Kidney epithelial cell (primary cell): ENCODE results near the gene KSR1. TPM values are rescaled to one million over a fixed set of nuclear protein-coding genes. Genes with fewer than 3 reads are reported as not detected.

ENCODE experiments used
- DNase-seq: peaks from one replicate; pipeline ENCODE4 v3.0.0-alpha.2; 2010; ENCODE audit warnings: low read depth
- H3K27me3 ChIP-seq: 2 replicates; pipeline ENCODE4 v1.6.0; 2011; ENCODE audit warnings: low read length; ENCODE audit not compliant: control insufficient read depth, insufficient read depth
- H3K36me3 ChIP-seq: 2 replicates; pipeline ENCODE4 v1.5.1; 2011; ENCODE audit warnings: low read length; ENCODE audit not compliant: control insufficient read depth, insufficient read depth
- H3K4me3 ChIP-seq: 2 replicates; pipeline ENCODE4 v1.5.1; 2011; ENCODE audit warnings: low read depth, mild to moderate bottlenecking, control low read depth, low read length
- CTCF ChIP-seq: IDR thresholded peaks from 2 replicates; pipeline ENCODE4 v1.5.1; 2011; ENCODE audit warnings: mild to moderate bottlenecking, moderate library complexity, low read length, control low read depth, inconsistent platforms; ENCODE audit not compliant: insufficient read depth, poor library complexity, severe bottlenecking
- total RNA-seq: library from RNA; depleted of rRNA; stranded (reverse); fragments of >200 nt; gene quantifications from 2 replicates; pipeline ENCODE4 v1.2.3, GENCODE V29; 2015

The KSR1 gene
- total RNA-seq, 1 donor from 2014 or later: 11.2 TPM

DNA sequence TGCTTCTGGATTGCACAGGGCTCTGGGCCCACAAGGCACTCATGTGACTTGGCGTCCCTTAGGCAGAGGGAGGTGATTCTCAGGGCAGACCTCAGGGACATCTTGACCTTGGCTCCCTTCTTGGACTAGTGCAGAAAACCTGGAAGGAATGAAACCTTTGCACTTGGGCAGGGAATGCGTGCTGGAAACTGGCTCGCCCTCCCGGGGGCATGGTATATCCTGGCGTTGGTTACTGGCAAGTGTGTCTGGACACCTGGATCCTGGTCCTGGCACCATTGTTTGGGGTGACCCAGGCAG lies 111.3 kb downstream of the KSR1 start:
- TF ChIP-seq CTCF: no peak
- DNase-seq: no peak
- Histone ChIP-seq H3K27me3 (no peaks in the 10 kb centered on the region), H3K4me3 (no peak overlapping the region), H3K36me3 (no peaks in the 10 kb centered on the region)

GRCh38 chr17:27568216-27568615 lies 112.0 kb downstream of the KSR1 start:
- H3K4me3 ChIP-seq: no peak overlapping the region
- no peaks in the 10 kb centered on the region for H3K27me3 ChIP-seq
- H3K36me3 ChIP-seq: no peaks in the 10 kb centered on the region
- DNase-seq: no peak
- no peak for TF ChIP-seq CTCF

- TF ChIP-seq CTCF: no peak
- no peaks in the 10 kb centered on the region for H3K36me3 ChIP-seq
- DNase-seq: no peak
- no peak overlapping the region for H3K4me3 ChIP-seq
- H3K27me3 ChIP-seq: no peaks in the 10 kb centered on the region
These were observed 112.6 kb downstream of the KSR1 start for GRCh38 chr17:27568811-27569210.

GRCh38 chr17:27569257-27569722 lies 113.0 kb downstream of the KSR1 start:
- DNase-seq: no peak
- TF ChIP-seq CTCF: peak; percentile 72

DNA sequence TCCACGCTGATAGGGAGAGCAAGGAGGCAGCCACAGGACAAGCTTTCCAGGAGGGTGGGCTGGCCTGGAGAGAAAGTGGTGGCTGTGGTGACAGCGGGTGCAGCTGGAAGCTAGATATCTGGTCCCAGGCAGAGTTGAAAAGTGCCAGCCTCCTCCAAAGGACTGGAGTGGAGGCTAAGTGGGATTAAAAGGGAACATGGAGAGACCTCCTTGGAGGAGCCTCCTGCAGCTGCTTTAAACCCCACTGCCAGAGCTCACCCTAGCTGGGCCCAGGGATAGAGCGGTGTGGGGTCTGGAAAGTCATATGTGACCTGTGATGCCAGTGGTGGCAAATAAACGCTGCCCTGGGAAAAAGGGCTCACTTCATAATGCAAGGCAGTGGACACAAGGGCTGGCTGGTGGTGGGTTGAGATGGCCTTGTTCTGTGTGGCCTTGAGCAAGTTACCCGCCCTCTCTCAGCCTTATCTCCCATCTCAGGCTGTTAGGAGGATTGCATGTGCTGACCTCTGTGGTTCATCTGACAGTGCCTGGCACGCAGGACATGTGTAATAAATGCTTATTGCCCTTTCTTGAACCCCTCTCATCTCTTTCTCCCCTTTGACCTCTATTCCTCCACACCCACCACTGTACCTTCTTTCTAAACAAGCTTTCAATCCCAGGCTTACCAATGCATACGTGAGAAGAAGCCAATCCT lies 113.8 kb downstream of the KSR1 start:
- Histone ChIP-seq H3K27me3 (no peaks in the 10 kb centered on the region), H3K36me3 (no peaks in the 10 kb centered on the region), H3K4me3 (no peak overlapping the region)
- DNase-seq: no peak
- TF ChIP-seq CTCF: no peak

More at GRCh38 chr17:27569257-27569722, 113.0 kb downstream of the KSR1 start:
- no peaks in the 10 kb centered on the region for H3K36me3 ChIP-seq
- no peaks in the 10 kb centered on the region for H3K27me3 ChIP-seq
- no peak overlapping the region for H3K4me3 ChIP-seq

GRCh38 chr17:27570578-27570914 lies 114.3 kb downstream of the KSR1 start:
- no peak for DNase-seq
- Histone ChIP-seq H3K36me3 (no peaks in the 10 kb centered on the region), H3K4me3 (no peak overlapping the region), H3K27me3 (no peaks in the 10 kb centered on the region)
- no peak for TF ChIP-seq CTCF
